Left lung (tissue), 10 donors: ENCODE data around the gene BCR. TPM values are rescaled to one million over a fixed set of nuclear protein-coding genes. Genes with fewer than 3 reads are reported as not detected.

Experiments
- ATAC-seq: fragments of 200-7000 bp; cut with Tn5 transposase; one replicate; pipeline ENCODE4 v1.9.1; 2020; ENCODE audit warnings: moderate library complexity
- DNase-seq, 4 donors: peaks; one replicate each; pipeline ENCODE4 v3.0.0-alpha.2; 2013 to 2020
- H3K27ac ChIP-seq, 2 donors: fragments of 200-600 bp; sonication (generic) in 1 of 2; one replicate each; pipeline versions ENCODE4 v1.5.0 to v1.8.0; 2020 to 2021
- H3K27me3 ChIP-seq, 2 donors: fragments of 200-600 bp; sonication (generic) in 1 of 2; one replicate each; pipeline versions ENCODE4 v1.5.0 to v1.8.0; 2020 to 2021
- H3K36me3 ChIP-seq, 2 donors: fragments of 200-600 bp; sonication (generic) in 1 of 2; one replicate each; pipeline versions ENCODE4 v1.5.0 to v1.8.0; 2020 to 2021
- H3K4me1 ChIP-seq, 2 donors: fragments of 200-600 bp; one replicate each; pipeline ENCODE4 v1.8.0; 2021
- H3K4me3 ChIP-seq, 2 donors: fragments of 200-600 bp; sonication (generic) in 1 of 2; one replicate each; pipeline versions ENCODE4 v1.5.0 to v1.8.0; 2020 to 2021; ENCODE audit warnings: mild to moderate bottlenecking in 1 of 2
- H3K9me3 ChIP-seq, 2 donors: fragments of 200-600 bp; sonication (generic) in 1 of 2; one replicate each; pipeline versions ENCODE4 v1.5.0 to v1.8.0; 2020 to 2021
- intact Hi-C, 2 donors: fragments of 100-400 bp; cut with DNase I; formaldehyde crosslinking; loops; one replicate each; pipeline versions ENCODE4 v1.11.2 to v1.14.2; 2022
- polyA plus RNA-seq, 6 donors: library from polyadenylated mRNA; unstranded; fragments of 120-200 nt; gene quantifications; one replicate each; pipeline ENCODE4 v1.2.1, GENCODE V29; 2013; ENCODE audit not compliant: insufficient read length in 6 of 6
- total RNA-seq, 2 donors: library from RNA; stranded (reverse); fragmentation: NEBNext Ultra II Directional; extraction: Animal tissue kit (Norgen Biotek cat#: 25700); gene quantifications; one replicate each; pipeline ENCODE4 v1.2.1, GENCODE V29; 2021
- TF ChIP-seq, protein P1 (sequence below), 2 donors: fragments of 200-600 bp; sonication (generic) in 1 of 2; IDR thresholded peaks; one replicate each; pipeline versions ENCODE4 v1.5.0 to v1.8.0; 2021; ENCODE audit warnings: antibody characterized with exemption in 2 of 2
- donor health status: DM: no; HTN: yes; CAD: no.
- donor health status: DM: no; HTN: no; CAD: no.

Gene BCR
- total and polyA plus RNA-seq, 8 donors = 41.1 to 70.4 (median 48.9) TPM

GRCh38 chr22:23140385-23140784 lies 39.9 kb upstream of the BCR start:
- no peak overlapping the region for H3K4me3 ChIP-seq
- no peak for DNase-seq
- no peaks in the 10 kb centered on the region for H3K27me3 ChIP-seq
- intact Hi-C loops = no loop called here
- no peaks in the 10 kb centered on the region for H3K9me3 ChIP-seq
- no peak for ATAC-seq
- TF ChIP-seq, protein P1, sequence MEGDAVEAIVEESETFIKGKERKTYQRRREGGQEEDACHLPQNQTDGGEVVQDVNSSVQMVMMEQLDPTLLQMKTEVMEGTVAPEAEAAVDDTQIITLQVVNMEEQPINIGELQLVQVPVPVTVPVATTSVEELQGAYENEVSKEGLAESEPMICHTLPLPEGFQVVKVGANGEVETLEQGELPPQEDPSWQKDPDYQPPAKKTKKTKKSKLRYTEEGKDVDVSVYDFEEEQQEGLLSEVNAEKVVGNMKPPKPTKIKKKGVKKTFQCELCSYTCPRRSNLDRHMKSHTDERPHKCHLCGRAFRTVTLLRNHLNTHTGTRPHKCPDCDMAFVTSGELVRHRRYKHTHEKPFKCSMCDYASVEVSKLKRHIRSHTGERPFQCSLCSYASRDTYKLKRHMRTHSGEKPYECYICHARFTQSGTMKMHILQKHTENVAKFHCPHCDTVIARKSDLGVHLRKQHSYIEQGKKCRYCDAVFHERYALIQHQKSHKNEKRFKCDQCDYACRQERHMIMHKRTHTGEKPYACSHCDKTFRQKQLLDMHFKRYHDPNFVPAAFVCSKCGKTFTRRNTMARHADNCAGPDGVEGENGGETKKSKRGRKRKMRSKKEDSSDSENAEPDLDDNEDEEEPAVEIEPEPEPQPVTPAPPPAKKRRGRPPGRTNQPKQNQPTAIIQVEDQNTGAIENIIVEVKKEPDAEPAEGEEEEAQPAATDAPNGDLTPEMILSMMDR (IDR thresholded peaks at IDR 0.05) = no peak
- H3K4me1 ChIP-seq = peaks cover 8 to 40% of the 10 kb centered on the region in 2 donors
- no peaks in the 10 kb centered on the region for H3K36me3 ChIP-seq
- H3K27ac ChIP-seq = no peak overlapping the region

DNA sequence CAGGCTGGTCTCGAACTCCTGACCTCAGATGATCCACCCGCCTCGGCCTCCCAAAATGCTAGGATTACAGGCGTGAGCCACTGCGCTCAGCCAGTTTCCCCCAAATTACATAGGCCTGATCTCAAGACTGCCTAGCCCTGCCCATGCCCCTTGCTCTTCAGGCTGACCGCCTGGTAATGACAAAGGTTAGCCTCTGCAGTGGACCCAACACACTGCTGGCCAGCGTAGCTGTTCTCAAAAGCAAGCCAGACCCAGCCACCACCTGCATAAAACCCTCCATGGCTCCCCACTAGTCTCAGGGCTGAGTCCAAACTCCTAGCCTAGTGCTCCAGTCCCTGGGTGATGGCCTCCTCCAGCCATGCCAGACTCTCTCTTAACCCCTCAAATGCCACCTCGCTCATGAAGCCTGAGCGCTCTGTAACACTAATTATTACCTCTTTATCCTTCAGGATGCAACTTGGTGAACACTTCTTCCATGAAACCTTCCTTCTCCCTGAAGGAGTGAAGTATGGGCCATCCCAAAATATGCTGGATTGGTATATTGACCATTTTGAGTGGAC lies 37.7 kb upstream of the BCR start:
- peaks cover 8 to 61% of the 10 kb centered on the region in 2 donors for H3K4me1 ChIP-seq
- ATAC-seq (no peak), DNase-seq (no peak)
- no peaks in the 10 kb centered on the region for H3K27me3 ChIP-seq
- H3K9me3 ChIP-seq = no peaks in the 10 kb centered on the region
- intact Hi-C loops = no loop called here
- H3K27ac ChIP-seq = peak overlapping the region; percentile 46 to 87
- TF ChIP-seq, protein P1 (IDR thresholded peaks at IDR 0.05) = no peak
- no peaks in the 10 kb centered on the region for H3K36me3 ChIP-seq
- peak overlapping the region in 1 of 2 donors; percentile 6 for H3K4me3 ChIP-seq

- TF ChIP-seq, protein P1 (IDR thresholded peaks at IDR 0.05) = no peak
- H3K27me3 ChIP-seq = no peaks in the 10 kb centered on the region
- H3K36me3 ChIP-seq = no peaks in the 10 kb centered on the region
- DNase-seq (no peak), ATAC-seq (no peak)
- H3K4me3 ChIP-seq = no peak overlapping the region
- intact Hi-C loops = no loop called here
- no peaks in the 10 kb centered on the region for H3K9me3 ChIP-seq
- no peak overlapping the region for H3K27ac ChIP-seq
- H3K4me1 ChIP-seq = peaks cover 8 to 61% of the 10 kb centered on the region in 2 donors
These were observed 37.2 kb upstream of the BCR start for GRCh38 chr22:23143119-23143518.

DNA sequence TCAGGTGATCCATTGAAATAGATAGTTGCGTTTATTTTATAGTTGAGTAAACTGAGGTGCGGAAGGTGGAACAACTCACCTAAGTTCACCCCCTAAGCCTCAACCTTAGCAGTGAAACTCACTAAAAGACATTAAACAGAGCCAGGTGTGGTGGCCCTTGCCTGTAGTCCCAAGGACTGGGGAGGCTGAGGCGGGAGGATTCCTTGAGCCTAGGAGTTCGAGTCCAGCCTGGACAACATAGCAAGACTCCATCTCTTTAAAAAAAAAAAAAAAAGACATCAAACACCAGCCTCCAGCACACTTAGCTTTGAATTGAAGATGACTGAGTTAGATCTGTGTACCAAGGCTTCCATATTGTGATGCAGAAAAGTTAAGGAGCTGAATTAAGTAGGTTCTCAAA lies 35.9 kb upstream of the BCR start:
- peak overlapping the region; percentile 26 to 45 for H3K27ac ChIP-seq
- no peaks in the 10 kb centered on the region for H3K27me3 ChIP-seq
- H3K4me3 ChIP-seq = no peak overlapping the region
- H3K4me1 ChIP-seq = peaks cover 8 to 62% of the 10 kb centered on the region in 2 donors
- ATAC-seq (no peak), DNase-seq (no peak)
- TF ChIP-seq, protein P1 (IDR thresholded peaks at IDR 0.05) = no peak
- intact Hi-C loops = no loop called here
- H3K9me3 ChIP-seq = no peaks in the 10 kb centered on the region
- no peaks in the 10 kb centered on the region for H3K36me3 ChIP-seq

DNA sequence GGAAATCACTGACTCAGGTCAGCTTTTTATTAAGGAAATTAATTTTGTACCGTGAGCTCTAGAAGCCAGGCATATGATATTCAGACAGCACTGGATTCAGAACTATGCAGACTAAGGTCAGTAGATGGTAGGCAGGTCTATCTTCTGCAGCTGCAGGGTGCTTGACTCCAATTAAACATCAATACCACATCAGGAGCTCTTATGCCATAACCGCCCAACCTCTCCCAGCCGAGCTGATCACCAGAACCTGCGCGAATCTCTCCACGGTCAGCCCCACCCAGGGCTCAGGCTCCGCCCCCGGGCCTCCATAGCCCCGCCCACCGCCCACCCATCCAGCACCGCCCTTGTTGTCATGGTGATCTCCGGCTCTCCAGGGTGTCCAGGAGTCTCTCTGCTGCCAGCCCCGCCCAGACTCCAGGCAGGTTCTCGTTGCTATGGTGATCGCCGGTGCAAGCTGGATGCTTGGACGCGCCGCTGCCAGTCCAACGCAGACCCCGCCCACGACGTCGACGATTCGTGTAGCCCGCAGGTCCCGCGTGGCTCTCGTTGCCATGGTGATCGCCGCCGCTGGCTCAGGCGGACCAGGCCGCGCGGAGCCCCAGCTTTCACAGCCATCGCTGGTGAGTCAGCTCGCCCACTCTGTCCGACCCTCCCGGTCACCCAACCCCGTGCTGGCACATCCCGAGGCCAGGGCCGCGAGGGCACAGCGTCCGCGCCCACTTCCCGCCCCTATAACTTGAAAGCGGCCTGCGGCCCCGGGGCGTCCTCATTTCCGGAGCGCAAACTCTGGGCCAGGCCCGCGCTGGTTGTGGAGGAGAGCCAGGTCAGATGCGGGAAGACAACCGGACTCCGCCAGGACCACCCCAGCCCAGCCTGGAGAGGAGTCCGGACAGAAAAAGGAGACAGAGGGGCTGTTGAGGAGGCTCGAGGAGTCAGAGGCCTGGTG lies 35.1 kb upstream of the BCR start, which contains the start of gene RAB36:
Gene RAB36 (plus strand): TSS at position 546 of the 946 bp plus-strand sequence. CDS start 1,140 bp downstream, outside the sequence.
- ATAC-seq (peak; percentile 81), DNase-seq (peak; percentile 90 to 99 (median 98))
- Histone ChIP-seq H3K4me1 (peaks cover 8 to 62% of the 10 kb centered on the region in 2 donors), H3K27ac (peak within 1 kb of the TSS; percentile 26 to 69), H3K36me3 (no peaks in the 10 kb centered on the region), H3K27me3 (no peaks in the 10 kb centered on the region), H3K4me3 (peak within 1 kb of the TSS; percentile 29 to 44), H3K9me3 (no peaks in the 10 kb centered on the region)
- TF ChIP-seq, protein P1 (IDR thresholded peaks at IDR 0.05) = no peak
- intact Hi-C loops = no loop called here
